Suprapubic skin (tissue), 4 donors: ENCODE measurements around the gene ARHGEF17.

Experiments
- POLR2A ChIP-seq, 2 donors: fragments of 450-650 bp; IDR thresholded peaks; one replicate each; pipeline ENCODE4 v1.6.1; 2017; ENCODE audit warnings: antibody characterized with exemption in 2 of 2, mild to moderate bottlenecking in 2 of 2, moderate library complexity in 2 of 2
- POLR2AphosphoS5 ChIP-seq, 3 donors: sonication (generic); formaldehyde crosslinking; IDR thresholded peaks; one replicate each; pipeline ENCODE4 v1.6.1; 2017; ENCODE audit warnings: antibody characterized with exemption in 3 of 3
- TF ChIP-seq, protein P1 (sequence below), 2 donors: fragments of 200-600 bp in 1 of 2; fragments of 450-650 bp in 1 of 2; sonication (generic) in 1 of 2; IDR thresholded peaks; one replicate each; pipeline ENCODE4 v1.5.1; 2016 to 2019; ENCODE audit warnings: antibody characterized with exemption in 2 of 2, mild to moderate bottlenecking in 1 of 2, moderate library complexity in 1 of 2

DNA sequence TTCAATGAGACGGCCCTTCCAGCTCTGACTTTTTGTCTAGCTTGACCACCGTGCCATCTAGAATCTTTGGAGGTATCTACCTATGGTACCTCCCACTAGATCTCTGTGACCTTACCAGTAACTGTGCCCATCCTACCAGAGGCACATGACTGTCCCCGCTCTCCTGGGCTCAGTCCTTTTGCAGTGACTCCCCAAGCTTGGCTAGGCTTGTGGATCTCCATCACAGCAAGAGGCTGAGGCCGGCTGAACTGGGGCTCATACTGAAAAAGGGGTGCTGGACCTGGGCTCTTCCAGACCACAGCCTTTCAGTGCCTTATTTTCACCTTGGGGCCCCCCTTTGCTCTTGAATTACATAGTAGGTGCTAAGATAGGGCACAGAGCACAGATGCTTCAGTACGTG lies 95.5 kb downstream of the ARHGEF17 start:
- TF ChIP-seq, protein P1, sequence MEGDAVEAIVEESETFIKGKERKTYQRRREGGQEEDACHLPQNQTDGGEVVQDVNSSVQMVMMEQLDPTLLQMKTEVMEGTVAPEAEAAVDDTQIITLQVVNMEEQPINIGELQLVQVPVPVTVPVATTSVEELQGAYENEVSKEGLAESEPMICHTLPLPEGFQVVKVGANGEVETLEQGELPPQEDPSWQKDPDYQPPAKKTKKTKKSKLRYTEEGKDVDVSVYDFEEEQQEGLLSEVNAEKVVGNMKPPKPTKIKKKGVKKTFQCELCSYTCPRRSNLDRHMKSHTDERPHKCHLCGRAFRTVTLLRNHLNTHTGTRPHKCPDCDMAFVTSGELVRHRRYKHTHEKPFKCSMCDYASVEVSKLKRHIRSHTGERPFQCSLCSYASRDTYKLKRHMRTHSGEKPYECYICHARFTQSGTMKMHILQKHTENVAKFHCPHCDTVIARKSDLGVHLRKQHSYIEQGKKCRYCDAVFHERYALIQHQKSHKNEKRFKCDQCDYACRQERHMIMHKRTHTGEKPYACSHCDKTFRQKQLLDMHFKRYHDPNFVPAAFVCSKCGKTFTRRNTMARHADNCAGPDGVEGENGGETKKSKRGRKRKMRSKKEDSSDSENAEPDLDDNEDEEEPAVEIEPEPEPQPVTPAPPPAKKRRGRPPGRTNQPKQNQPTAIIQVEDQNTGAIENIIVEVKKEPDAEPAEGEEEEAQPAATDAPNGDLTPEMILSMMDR (IDR thresholded peaks at IDR 0.05): no peak
- no peak for TF ChIP-seq POLR2A (IDR thresholded peaks at IDR 0.05)
- no peak for TF ChIP-seq POLR2AphosphoS5 (IDR thresholded peaks at IDR 0.05)
